Gastrocnemius medialis (tissue), 4 donors: Measurements from ENCODE around the gene UBE2M. TPM values are rescaled to one million over a fixed set of nuclear protein-coding genes. Genes with fewer than 3 reads are reported as not detected.

Experiments
- ATAC-seq, 2 donors: fragments of 150-250 bp; one replicate each; pipeline ENCODE4 v1.9.1; 2016
- DNase-seq, 2 donors: peaks; one replicate each; pipeline ENCODE4 v3.0.0-alpha.2; 2019
- H3K27ac ChIP-seq, 4 donors: fragments of 200-600 bp; sonication (generic); 1 replicate in 1 of 4; 2 replicates in 3 of 4; pipeline ENCODE4 v1.5.1; 2016 to 2018; ENCODE audit warnings: mild to moderate bottlenecking in 2 of 4, moderate library complexity in 1 of 4
- H3K27me3 ChIP-seq, 3 donors: fragments of 200-600 bp; sonication (generic) in 2 of 3; 1 replicate in 1 of 3; 2 replicates in 2 of 3; pipeline versions ENCODE4 v1.5.1 to v1.6.0; 2016 to 2019; ENCODE audit warnings: mild to moderate bottlenecking in 1 of 3, moderate library complexity in 1 of 3
- H3K36me3 ChIP-seq, 2 donors: fragments of 200-600 bp; sonication (generic) in 1 of 2; one replicate each; pipeline ENCODE4 v1.5.1; 2017 to 2018
- H3K4me1 ChIP-seq, 2 donors: fragments of 200-600 bp; sonication (generic) in 1 of 2; one replicate each; pipeline ENCODE4 v1.5.1; 2016 to 2017; ENCODE audit warnings: mild to moderate bottlenecking in 2 of 2
- H3K4me3 ChIP-seq, 4 donors: fragments of 200-600 bp; sonication (generic) in 3 of 4; 1 replicate in 1 of 4; 2 replicates in 3 of 4; pipeline ENCODE4 v1.5.1; 2016 to 2019; ENCODE audit warnings: mild to moderate bottlenecking in 2 of 4
- H3K9me3 ChIP-seq, 3 donors: fragments of 200-600 bp; sonication (generic) in 2 of 3; 1 replicate in 1 of 3; 2 replicates in 2 of 3; pipeline ENCODE4 v1.5.1; 2016 to 2019
- CTCF ChIP-seq, 5 experiments: fragments of 450-650 bp in 3 of 5; fragments of 200-600 bp in 2 of 5; sonication (generic) in 2 of 5; IDR thresholded peaks in 4 of 5; conservative IDR thresholded peaks in 1 of 5; 1 replicate in 4 of 5; 2 replicates in 1 of 5; pipeline ENCODE4 v1.5.1; 2016 to 2019; ENCODE audit warnings: antibody characterized with exemption in 5 of 5, mild to moderate bottlenecking in 3 of 5, moderate library complexity in 3 of 5
- POLR2A ChIP-seq, 2 donors: fragments of 450-650 bp; IDR thresholded peaks; one replicate each; pipeline ENCODE4 v1.6.1; 2017; ENCODE audit warnings: antibody characterized with exemption in 2 of 2, mild to moderate bottlenecking in 2 of 2, moderate library complexity in 2 of 2
- in situ Hi-C, 4 donors: fragments of 200-750 bp; cut with MboI; loops; one replicate each; pipeline versions ENCODE4 v1.15.0 to v1.8.0; 2017; ENCODE audit warnings: low sequenced_read_pairs in 4 of 4
- intact Hi-C: fragments of 100-400 bp; cut with DNase I; formaldehyde crosslinking; loops from one replicate; pipeline ENCODE4 v1.15.1; 2023; ENCODE audit warnings: low total_unique reads
- total RNA-seq, 4 donors: library from RNA; depleted of rRNA; stranded (reverse); fragments of >200 nt; gene quantifications; one replicate each; pipeline versions ENCODE4 v1.1.0 to v1.2.3, GENCODE V29; 2016

UBE2M gene
- total RNA-seq, 4 donors from 2014 or later: 23.5 to 74.5 (median 41.6) TPM

- Histone ChIP-seq H3K4me3 (no peak overlapping the region), H3K27me3 (no peaks in the 10 kb centered on the region), H3K27ac (no peak overlapping the region), H3K36me3 (peaks cover 0 to 19% of the 10 kb centered on the region in 2 donors), H3K4me1 (no peaks in the 10 kb centered on the region), H3K9me3 (no peaks in the 10 kb centered on the region)
- TF ChIP-seq CTCF (IDR thresholded peaks at IDR 0.05 in 4 of 5, conservative IDR thresholded peaks at IDR 0.05 in 1 of 5) (no peak), POLR2A (IDR thresholded peaks at IDR 0.05) (no peak)
- DNase-seq: no peak
- no peak for ATAC-seq
- intact Hi-C loops (no loop called here), in situ Hi-C loops (no loop called here)
These were observed 26.4 kb upstream of the UBE2M start for GRCh38 chr19:58584498-58585441.

GRCh38 chr19:58582985-58583384, 24.6 kb upstream of the UBE2M start:
- Histone ChIP-seq H3K4me3 (no peak overlapping the region), H3K27me3 (no peaks in the 10 kb centered on the region), H3K27ac (no peak overlapping the region), H3K36me3 (peaks cover 0 to 19% of the 10 kb centered on the region in 2 donors), H3K4me1 (no peaks in the 10 kb centered on the region), H3K9me3 (no peaks in the 10 kb centered on the region)
- intact Hi-C loops: no loop called here
- in situ Hi-C loops: no loop called here
- TF ChIP-seq POLR2A (IDR thresholded peaks at IDR 0.05): no peak
- no peak for TF ChIP-seq CTCF (IDR thresholded peaks at IDR 0.05 in 4 of 5, conservative IDR thresholded peaks at IDR 0.05 in 1 of 5)
- no peak for ATAC-seq
- DNase-seq: no peak

- Histone ChIP-seq H3K27me3 (no peaks in the 10 kb centered on the region), H3K4me3 (no peak overlapping the region), H3K36me3 (peaks cover 0 to 19% of the 10 kb centered on the region in 2 donors), H3K27ac (peak overlapping the region; percentile 47 to 70 (median 60)), H3K4me1 (peaks cover 0 to 5% of the 10 kb centered on the region in 2 donors), H3K9me3 (no peaks in the 10 kb centered on the region)
- in situ Hi-C loops (no loop called here), intact Hi-C loops (no loop called here)
- DNase-seq: peak; percentile 68 to 76
- peak; percentile 89 to 91 for ATAC-seq
- TF ChIP-seq POLR2A (IDR thresholded peaks at IDR 0.05) (no peak), CTCF (IDR thresholded peaks at IDR 0.05 in 4 of 5, conservative IDR thresholded peaks at IDR 0.05 in 1 of 5) (peak; percentile 64 to 90 (median 82))
These were observed 23.1 kb upstream of the UBE2M start for GRCh38 chr19:58581227-58582141.

- intact Hi-C loops (no loop called here), in situ Hi-C loops (no loop called here)
- Histone ChIP-seq H3K27ac (no peak overlapping the region), H3K4me1 (peaks cover under 1 to 13% of the 10 kb centered on the region in 2 donors), H3K27me3 (no peaks in the 10 kb centered on the region), H3K4me3 (no peak overlapping the region), H3K9me3 (no peaks in the 10 kb centered on the region), H3K36me3 (peaks cover 0 to 19% of the 10 kb centered on the region in 2 donors)
- TF ChIP-seq CTCF (IDR thresholded peaks at IDR 0.05 in 4 of 5, conservative IDR thresholded peaks at IDR 0.05 in 1 of 5) (no peak), POLR2A (IDR thresholded peaks at IDR 0.05) (no peak)
- DNase-seq (no peak), ATAC-seq (no peak)
These were observed 21.2 kb upstream of the UBE2M start for GRCh38 chr19:58579473-58580142.
